GM21515 (cell line): Measurements from ENCODE around the gene PEX16.

Source experiments
- ATAC-seq: cut with Tn5 transposase; IDR thresholded peaks from one replicate; pipeline ENCODE4 v1.9.1; 2021; ENCODE audit not compliant: unreplicated experiment

Gene PEX16

DNA sequence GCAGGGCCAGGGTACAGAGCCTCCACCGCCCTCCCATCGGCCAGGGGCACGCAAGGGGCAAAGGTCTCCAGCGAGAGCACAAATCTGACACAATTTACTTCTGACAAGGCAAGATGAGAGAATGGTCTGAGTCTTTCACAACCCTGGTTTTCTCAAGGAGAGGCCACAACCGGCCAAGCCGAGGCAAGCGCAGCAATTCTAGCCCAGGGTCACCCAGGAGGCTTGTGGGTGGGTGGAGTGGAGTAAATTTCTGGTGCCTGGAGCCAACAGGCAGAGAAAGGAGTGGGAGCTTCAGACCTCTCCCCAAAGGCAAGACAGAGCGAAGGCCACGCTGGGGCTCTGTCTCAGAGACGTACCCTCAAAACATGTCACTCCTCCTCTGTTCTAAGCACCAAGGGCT lies 14.1 kb upstream of the PEX16 start:
- no peak for ATAC-seq

DNA sequence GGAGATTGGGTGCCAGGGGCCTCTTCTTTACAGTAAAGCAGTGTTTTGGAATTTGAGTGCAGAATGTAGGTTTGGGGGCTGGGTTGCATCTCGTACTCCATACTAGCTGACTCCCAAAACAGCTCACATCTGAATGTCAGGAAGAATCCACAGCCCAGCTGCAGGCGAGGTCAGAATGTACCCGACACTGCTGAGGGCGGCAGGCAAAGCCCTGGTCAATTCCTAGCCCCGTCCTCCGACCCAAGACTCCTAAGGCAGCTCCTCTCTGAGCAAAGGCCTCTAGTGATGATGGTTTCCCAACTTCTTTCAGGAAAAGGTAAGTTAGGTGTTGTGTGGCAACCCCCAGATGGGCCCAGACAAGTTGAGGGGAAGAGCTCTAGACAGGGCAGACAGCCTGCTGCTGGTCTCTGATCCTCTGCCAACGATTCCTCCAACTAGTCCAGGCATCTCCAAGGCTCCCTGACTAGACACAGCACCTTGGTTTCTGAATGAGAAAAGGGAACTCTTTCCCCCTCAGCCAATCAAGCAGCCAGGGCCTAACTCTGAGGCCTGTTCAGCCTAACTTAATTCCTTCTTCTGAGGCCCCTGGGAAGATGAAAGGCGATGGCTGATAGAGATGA lies 13.4 kb upstream of the PEX16 start:
- no peak for ATAC-seq

DNA sequence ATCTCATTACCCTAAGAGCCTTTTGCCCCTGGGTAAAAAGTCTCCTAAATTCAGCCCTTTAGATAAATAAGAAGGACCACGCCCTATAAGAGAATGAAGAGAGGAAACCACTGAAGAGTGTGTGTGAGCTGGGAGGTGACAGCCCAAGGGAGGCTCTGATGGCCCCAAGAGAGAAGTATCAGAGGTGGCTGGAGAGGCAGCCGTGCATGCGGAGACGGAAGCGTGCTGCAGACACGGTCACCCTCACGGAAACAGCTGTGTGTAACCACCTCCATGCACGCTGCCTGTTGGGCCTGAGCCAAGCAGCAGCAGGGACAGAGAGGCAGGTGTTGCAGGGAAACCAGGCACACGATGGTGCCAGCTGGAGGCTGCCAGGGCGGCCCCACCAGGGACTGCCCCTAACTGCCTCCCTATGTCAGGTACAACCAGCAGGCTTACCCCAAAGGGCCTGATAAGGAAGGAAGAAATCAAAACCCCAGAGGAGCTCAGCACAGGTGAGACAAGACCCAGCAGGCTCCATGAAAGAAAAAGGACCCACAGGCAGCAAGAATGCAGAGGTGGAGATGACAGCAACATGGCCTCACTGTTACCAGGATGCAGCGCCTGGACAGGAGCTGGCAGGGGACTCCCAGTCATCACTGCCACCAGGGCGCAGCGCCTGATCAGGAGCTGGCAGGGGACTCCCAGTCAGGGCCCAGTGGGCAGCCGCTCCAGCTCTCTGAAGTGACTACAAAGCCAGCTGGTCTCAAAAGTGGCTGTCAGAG lies 12.5 kb upstream of the PEX16 start:
- peak; percentile 88 for ATAC-seq

DNA sequence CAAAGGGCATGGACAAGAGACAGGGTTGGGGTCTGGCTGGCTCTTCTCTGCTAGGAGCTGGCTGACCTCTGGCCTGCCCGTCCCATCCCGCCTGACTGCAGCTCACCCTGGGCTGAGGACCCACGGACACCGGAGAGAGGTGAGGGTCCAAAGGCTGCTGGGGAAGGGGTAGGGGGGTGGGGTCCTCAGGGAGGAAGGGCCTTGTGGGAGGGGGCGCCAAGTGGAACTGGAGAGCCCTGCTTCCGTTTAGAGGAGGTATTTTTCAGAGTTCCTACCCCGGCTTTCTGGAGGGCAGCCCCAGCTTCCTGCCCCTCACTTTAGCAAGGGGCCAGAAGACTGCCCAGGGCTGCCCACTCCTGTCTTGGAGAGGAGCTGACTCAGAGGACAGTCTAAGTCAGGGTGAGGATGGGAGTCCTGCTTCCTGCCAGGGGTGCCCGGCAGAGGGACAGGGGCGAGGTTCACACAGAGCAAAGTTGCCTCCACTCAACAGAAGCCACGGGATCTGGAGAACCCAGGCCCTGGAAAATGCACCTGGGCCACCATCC lies 11.9 kb upstream of the PEX16 start:
- no peak for ATAC-seq

DNA sequence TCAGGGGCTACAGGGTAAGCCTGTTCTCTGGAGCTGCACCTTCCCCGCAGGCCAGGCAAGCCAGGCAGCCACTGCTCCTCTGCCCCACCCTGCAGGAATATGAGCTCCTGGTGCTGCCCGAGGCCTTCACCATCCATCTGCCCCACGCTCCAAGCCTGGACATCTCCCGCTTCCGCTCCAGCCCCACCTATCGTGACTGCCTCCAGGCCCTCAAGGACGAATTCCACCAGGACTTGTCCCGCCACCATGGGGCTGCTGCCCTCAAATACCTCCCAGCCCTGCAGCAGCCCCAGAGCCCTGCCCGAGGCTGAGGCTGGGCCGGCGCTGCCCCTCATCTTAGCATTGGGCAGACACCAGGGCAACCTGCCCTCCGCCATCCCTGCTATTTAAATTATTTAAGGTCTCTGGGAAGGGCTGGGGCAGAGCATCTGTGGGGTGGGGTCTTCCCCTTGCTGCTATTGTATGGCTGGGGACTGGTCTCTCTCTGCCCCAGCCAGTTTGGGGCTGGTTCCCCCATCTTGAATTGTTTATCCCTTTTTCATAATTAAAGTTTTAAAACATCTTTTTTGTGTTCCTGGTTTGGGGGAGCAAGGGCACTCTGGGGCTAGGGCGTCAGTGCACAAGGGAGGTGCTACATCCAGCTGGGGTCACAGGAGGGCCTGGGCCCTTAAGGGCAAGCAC lies 11.0 kb upstream of the PEX16 start:
- ATAC-seq, result no peak

DNA sequence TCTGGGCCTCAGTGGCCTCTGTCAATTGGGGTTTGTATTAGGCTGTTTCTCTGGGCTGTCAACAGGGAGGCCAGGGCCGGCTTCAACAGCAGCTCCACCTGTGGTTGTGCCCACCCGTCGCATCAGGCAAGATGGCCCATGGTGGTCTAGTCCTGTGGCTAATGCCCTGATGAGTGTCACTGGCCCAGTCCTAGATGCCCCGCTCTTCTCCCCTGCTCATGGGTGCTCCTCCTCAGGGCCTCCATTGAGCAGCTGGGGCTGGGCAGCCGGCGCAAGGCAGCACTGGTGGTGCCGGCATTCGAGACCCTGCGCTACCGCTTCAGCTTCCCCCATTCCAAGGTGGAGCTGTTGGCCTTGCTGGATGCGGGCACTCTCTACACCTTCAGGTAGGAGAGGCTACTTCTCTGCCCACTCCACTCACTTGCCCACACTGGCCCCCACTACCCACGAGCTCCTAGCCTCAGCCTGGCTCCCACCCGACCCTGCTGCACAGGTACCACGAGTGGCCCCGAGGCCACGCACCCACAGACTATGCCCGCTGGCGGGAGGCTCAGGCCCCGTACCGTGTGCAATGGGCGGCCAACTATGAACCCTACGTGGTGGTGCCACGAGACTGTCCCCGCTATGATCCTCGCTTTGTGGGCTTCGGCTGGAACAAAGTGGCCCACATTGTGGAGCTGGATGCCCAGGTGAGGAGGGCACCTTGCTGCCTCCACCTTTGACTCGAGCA lies 10.2 kb upstream of the PEX16 start:
- no peak for ATAC-seq

DNA sequence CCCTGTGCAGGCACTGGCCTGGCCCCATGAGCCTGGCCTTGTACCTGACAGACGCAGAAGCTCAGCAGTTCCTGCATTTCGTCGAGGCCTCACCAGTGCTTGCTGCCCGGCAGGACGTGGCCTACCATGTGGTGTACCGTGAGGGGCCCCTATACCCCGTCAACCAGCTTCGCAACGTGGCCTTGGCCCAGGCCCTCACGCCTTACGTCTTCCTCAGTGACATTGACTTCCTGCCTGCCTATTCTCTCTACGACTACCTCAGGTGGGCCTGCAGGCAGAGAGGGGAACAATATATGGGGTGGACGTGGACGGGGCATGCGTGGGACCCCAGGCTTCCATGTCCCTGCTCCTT lies 9.6 kb upstream of the PEX16 start:
- no peak for ATAC-seq

DNA sequence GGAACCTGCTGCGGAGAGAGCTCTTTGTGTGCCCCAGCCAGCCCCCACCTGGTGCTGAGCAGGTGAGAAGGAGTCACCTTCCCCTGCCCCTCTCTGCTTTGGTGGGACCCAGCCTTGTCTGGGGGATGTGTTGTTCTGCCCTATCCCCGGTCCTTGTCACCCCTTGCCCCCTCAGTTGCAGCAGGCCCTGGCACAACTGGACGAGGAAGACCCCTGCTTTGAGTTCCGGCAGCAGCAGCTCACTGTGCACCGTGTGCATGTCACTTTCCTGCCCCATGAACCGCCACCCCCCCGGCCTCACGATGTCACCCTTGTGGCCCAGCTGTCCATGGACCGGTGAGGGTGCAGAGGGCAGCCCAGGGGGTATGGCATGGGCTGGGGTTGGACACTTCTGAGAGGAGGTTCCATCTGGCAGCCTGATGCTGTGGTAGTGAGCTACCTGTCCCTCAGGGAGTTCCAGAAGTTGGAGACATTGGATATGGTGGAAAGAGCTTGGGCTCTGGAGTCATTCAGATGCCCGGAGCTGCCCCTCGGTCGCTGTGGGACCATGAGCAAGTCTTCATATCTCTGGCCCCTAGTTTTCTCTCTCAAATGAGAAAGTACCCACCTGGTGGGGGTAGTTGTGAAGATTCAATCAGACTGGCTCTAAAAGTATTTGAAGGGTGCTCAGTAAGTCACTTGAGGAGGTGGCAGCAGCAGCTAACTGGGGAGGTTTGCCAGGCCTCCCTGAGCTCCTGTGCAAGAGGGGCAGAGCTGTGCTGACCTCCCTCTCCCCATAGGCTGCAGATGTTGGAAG lies 9.1 kb upstream of the PEX16 start:
- ATAC-seq, result no peak

DNA sequence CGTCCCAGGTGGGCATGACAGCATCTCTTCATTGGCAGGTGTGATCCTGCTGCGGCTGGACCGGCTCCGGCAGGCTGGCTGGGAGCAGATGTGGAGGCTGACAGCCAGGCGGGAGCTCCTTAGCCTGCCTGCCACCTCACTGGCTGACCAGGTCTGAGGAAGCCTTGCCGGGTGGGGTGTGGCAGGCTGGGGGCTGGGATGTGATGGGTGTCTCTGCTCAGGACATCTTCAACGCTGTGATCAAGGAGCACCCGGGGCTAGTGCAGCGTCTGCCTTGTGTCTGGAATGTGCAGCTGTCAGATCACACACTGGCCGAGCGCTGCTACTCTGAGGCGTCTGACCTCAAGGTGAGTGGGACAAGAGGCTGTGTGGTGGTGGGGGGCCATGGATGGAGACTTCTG lies 8.3 kb upstream of the PEX16 start:
- ATAC-seq, result no peak

DNA sequence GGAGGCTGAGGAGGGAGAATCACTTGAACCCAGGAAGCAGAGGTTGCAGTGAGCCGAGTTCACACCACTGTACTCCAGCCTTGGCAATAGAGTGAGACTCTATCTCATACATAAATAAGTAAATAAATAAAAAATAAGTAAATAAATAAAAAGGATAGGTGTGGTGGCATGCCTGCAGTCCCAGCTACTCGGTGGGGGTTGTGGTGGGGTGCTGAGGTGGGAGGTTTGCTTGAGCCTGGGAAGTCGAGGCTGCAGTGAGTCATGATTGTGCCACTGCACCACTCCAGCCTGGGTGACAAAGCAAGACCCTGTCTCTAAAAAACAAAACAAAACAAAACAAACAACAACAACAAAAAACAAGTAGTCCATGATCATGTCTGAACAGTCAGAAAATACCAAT lies 7.9 kb upstream of the PEX16 start:
- ATAC-seq, result no peak

DNA sequence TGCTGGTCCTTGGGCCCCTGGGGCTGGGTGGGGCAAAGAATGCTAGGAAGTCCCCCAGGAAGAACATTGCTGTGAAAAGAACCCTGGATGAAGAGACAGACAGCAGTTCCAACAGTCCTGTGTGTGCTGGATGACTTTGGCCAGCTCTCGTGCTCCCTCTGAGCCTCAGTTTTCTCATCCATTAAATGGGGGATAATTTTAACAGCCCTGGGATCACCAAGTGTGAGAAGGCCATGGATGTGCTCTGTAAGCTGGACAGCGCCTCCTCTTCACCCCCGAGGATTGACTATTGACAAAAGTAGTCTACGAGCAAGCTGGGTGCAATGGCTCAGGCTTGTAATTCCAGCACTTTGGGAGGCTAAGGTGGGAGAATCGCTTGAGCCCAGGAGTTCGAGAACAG lies 7.2 kb upstream of the PEX16 start:
- no peak for ATAC-seq

DNA sequence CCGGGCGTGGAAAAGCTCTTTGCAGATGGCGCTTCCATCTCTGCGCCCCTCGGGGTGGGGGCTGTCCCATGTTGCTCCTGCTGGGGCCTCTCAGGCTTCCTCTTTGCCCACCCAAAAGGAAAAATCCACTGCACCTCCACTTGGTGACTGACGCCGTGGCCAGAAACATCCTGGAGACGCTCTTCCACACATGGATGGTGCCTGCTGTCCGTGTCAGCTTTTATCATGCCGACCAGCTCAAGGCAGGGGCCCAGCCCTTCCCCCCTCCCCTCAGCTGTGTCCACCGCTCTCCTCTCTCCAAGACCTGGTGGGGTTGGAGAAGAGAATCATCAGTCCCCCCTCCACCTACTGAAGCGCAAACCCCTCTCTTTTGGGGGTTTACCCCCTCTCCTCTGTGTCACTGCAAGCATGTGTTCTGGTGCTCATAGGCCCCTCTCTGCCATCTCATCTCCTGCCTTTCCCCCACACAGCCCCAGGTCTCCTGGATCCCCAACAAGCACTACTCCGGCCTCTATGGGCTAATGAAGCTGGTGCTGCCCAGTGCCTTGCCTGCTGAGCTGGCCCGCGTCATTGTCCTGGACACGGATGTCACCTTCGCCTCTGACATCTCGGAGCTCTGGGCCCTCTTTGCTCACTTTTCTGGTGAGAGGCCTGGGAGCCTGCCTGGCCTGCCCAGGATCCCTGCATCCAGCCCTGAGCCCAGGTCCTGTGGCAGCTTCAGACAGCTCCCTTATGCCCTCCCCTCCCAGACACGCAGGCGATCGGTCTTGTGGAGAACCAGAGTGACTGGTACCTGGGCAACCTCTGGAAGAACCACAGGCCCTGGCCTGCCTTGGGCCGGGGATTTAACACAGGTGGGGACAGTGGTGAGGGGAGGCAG lies 6.6 kb upstream of the PEX16 start:
- no peak for ATAC-seq

DNA sequence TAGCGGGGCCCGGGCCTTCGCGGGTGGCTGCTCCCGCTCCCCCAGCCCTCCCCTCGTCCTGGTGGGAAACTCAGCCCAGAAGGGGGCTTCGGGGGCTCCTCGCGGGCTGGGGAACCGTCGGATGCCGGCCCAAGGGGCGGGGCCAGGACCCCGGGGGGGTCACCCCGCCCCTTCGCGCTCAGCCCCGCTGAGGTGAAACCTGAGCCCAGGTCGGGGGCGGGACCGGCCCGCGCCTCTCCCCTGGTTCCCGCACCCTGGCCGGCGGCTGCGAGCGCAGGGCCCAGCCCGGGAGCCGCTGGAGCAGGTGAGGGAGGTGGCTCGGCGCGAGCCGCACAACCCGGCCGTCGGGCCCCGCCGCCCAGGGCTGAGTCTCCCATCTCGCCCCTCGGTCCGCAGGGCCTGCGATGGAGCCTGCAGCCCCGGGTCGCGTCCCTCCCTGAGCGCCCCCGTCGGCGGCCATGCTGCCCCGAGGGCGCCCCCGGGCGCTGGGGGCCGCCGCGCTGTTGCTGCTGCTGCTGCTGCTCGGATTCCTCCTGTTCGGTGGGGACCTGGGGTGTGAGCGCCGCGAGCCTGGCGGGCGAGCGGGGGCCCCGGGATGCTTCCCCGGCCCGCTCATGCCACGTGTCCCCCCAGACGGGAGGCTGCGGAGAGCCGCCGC lies 4.9 kb upstream of the PEX16 start, which contains the start of gene LARGE2:
Gene LARGE2, plus strand, starts transcription at position 232 of the 658 bp plus-strand sequence. Its CDS starts 227 bp downstream, at position 459.
- no peak for ATAC-seq

DNA sequence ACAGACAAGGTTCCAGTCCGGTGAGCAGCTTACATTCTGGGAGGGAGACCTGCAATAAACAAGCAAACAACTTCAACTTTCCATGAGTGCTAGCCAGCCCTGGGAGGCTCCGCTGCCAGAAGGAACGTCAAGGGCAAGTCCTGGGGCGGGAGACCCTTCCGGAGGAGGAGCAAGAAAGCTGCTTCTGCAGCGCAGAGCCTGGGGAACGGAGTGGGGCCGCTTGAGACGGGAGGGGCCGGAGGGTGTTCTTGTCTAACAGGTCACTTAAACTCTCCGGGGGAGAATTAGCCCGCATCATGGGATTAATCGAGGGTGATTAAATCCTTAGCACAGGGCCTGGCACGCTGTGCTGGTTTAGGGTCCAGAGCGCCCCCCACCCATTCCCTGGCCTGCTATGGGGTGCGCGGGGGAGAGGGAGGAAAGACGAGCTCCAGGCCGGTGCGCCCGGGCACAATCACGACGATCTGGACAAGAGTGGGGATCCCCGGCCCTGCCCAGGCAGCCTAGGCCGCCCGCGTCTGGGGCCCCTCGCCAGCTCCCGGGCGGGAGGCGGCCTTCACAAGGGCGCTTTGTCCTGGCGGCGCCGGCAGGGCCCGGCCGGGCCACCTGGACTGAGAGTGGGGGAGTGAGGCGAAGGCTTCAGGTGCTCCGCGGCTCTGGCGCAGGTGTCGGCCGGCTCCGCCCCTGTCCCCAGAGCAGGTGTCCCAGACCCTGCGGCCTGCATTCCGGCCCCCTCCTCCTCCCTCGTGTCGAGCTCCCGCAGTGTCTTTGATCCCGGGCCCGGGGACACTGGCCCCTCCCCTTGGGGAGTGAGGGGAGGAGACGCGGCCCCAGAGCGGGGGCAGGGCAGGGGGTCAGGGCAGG lies 4.1 kb upstream of the PEX16 start:
- ATAC-seq, result no peak

DNA sequence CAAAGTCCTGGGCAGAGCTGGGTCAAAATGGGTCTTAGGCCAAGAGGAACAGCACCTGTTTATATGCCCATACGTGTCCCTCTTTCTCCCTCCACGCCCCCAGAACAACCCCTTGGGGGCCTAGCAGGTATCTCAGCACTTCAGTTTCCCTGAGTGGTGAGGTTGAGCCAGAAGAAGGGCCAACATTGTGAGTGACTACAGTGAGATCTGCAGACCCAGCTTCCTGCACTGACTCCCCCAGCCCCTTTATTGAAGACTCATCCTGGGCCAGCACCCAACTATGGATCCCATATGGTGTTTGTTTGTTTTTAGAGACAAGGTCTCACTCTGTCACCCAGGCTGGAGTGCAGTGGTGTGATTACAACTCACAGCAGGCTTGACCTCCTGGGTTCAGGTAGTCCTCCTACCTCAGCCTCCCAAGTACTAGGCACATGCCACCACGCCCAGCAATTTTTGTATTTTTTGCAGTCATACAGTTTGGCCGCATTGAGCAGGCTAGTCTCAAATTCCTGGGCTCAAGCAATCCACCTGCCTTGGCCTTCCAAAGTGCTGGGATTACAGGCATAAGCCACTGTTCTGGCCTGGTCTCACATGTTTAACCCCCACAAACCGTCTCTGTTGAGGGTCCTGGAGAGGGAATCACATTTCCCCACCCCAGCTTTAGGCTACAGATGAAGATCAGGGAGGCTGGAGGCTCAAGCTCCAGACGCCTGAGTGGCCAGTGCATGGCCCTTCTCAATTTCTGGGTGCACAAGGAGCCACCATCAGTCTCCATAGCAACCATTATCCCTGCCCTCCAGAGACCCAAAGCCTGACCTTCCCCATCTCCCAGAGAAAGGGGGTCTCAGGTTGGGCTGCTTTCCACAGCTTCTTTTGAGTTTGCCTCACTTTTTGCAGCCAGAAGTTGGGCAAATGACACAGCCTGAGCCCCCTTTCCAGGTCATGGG lies 3.1 kb upstream of the PEX16 start:
- no peak for ATAC-seq

DNA sequence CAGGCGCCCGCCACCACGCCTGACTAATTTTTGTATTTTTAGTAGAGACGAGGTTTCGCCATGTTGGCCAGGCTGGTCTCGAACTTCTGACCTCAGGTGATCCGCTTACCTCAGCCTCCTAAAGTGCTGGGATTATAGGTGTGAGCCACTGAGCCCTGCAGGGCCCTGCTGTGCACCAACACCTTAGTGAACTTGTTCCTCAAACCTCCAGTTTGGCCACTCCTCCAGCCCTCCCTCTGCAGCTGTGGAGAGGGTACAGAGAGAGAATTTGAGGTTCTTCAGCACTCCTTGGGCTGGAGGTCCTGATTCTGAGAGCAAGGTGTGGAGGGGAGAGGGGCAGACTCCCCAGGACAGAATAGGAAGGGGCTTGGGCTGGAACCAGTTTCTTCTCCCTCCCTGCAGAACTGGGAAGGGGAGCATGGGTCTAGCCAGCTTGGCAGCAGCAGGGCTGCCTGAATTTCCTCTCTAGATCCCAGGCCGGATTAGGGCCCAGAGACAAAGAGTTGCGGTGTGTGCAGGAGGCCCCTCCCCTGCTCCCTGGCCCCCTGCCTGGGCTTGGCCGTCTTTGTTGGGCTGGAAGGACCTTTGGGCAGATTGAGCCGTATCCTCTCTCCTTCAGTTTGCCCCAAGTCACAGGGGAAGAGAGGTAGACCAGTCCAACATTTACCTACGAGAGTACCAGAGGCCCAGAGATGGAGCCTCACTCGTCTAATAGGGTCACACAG lies 2.3 kb upstream of the PEX16 start:
- ATAC-seq, result no peak
